GM18526 (cell line): Measurements from ENCODE around the gene CALD1.

ENCODE experiments used
- POLR2A ChIP-seq: IDR thresholded peaks from 3 replicates; pipeline ENCODE4 v1.6.1; 2011; ENCODE audit not compliant: insufficient read length; ENCODE audit errors: extremely low read depth

CALD1 gene

DNA sequence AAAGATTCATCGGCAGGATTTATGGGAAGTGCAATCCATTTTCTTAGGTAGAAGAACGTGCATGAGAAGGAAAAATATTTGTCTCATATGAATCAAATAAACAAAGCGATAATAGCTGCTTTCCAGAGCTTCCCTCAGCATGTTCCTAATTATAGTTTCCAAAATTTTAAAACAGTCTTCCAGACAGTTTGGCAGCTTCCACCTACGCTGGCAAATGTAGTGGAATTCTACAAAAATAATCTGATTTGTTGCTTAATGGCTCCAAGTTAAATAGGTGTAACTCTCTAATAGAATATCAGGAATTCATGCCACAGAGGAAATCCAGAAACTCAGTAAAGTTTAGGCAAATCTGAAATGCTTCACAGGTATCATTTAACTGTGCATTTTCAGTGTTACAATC lies 183.6 kb downstream of the CALD1 start:
- no peak for TF ChIP-seq POLR2A

DNA sequence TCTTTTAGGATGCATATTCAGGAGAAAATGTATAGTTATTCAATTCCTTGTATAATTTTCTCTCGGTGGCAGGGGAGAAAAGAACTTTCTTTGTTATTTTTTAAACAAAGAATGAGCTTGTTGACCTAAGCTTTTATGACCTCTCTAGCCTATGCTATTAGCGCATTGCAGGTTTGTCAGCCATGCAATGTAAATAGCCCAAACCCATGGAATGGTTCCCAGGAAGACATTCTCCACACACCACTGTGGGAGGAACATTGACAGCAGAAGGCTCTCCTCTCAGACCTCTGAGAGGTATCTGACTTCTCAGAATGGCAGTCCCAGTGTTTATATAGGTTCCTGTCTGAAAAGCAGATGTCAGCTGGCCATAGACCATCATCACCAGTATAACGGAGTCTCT lies 187.3 kb downstream of the CALD1 start:
- TF ChIP-seq POLR2A, result no peak

DNA sequence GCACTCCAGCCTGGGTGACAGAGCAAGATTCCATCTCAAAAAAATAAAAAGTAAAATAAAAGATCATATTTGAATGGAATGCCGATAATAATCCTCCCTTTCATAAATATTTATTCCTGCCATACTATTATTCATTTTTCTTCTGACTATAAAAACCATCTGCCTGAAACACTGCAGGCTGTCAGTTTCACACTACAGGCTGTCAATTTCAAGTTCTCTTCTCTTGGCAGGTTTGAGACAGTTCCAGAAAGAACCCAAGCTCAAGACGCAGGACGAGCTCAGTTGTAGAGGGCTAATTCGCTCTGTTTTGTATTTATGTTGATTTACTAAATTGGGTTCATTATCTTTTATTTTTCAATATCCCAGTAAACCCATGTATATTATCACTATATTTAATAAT lies 188.7 kb downstream of the CALD1 start:
- no peak for TF ChIP-seq POLR2A

DNA sequence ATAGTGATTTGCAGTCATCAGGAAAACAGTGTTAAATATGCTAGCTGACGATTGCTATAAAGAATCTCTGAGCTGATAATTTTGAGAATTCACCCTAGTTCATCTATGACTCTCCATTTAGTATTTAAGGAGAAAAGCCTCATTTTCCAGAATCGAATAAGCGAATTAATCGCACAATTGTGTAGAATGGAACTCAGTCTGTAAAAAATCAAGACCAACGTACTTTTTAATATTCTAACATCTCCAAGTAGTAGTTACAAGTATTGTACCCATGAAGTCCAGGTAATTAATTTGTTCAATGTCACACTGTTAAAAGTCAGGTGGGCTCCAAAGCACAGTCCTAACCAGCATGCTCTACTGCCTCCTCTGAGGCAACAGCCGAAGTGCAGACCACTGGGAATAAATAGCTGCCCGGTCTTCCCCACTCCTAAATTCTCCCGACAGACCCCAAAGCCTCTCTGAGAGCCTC lies 206.5 kb downstream of the CALD1 start:
- no peak for TF ChIP-seq POLR2A

DNA sequence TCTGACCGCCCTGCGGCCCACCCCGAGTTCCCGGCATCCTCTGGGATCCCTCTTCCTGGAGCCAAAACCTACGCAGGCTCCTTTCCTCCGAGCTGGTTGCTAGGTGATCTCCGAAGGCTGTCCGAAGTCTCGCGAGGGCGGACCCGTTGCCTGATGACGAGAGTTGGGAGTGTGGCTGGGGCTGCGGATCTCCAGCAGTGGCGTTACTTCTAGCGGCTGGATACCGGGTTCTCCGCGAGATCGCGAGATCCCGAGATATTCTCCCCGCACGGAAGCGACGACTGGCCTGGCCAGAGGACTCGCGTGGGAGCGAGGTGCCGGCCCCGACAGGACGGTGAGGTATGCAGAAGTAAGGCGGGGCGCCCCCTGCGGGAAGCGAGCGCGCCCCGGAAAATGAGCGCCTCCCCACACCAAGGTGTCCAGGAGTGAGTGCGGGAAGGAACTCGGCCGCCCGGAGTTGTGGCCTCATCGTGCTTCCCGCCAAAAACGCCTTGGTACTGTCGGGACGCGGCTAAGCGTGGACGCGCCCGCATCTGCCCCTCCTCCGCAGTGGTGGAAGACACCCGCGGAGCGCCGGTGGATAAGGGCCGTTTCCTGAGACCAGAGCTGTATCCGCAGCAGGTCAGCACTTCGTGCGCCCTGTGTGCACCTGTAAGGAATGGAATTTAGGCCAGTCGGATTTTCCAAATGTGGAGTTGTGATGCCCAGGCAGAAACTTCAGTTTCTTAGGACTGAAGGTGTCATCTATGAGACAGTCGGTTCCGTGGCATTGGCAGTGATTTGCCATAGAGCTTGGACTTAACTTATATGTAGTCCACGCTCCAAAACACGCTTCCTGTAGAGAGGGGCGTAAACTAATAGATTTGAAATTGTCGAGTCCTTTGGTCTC lies 207.2 kb downstream of the CALD1 start, which contains the start of gene AGBL3:
AGBL3 (plus strand) TSS at position 146 of the 889 bp plus-strand sequence. CDS start 1,426 bp downstream, outside the sequence.
- TF ChIP-seq POLR2A, result peak; percentile 59

DNA sequence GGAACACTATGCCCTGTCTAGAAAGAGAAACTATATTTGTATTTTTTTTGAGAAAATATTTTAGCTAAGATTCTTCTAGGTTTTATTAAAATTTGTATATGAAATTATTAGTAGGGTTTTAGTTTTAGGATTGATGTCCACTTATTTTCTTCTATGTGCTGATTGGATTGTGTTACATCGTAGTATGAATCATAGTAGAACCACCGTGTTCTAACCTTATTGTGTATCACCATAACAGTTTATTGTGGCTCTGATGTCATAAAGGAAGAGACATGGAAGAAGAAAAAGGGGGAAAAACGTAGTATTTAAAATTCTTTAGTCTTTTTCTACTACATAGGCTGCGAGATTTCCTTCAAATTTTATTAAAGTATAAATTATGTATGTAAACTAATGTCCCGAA lies 208.7 kb downstream of the CALD1 start:
- TF ChIP-seq POLR2A, result no peak

DNA sequence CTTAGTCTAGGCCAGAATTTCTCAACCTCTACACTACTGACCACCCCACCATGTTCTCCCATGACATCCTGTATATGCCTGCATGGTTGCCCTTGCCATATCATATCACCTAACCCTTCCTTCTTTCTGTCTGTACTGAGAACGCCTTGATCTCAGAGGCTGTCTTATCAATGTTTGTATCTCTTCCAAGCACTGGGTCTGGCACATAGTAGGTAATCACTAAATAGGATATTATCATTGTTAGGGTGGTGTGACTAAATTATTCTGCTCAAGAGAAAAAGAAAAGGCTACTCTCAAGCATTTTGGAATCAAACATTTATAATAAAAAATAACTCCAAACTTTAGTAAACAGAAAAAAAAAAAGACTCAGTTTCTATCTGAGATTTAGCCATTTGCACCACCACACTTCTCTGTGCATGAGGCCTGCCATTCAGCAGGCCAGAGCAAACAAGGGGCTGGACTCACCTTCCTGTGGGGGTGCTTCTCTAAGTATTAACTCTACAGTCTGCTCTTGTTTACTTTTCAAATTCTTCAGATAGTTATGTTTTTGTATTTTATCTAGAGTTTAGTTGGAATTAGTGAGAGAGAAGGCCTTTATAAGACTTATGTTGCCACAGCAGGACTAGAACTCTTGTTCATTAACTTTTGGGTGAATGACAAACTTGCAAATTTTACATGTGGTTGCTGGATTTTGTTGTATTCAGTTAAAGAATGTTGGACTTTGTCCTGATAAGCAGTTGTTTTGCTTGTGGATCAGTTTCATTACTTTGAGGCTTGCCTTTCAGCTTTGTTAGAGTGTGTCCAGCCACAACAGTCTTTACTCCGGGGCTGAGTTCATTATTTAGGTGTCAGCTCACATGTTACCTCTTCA lies 212.3 kb downstream of the CALD1 start:
- TF ChIP-seq POLR2A, result no peak

DNA sequence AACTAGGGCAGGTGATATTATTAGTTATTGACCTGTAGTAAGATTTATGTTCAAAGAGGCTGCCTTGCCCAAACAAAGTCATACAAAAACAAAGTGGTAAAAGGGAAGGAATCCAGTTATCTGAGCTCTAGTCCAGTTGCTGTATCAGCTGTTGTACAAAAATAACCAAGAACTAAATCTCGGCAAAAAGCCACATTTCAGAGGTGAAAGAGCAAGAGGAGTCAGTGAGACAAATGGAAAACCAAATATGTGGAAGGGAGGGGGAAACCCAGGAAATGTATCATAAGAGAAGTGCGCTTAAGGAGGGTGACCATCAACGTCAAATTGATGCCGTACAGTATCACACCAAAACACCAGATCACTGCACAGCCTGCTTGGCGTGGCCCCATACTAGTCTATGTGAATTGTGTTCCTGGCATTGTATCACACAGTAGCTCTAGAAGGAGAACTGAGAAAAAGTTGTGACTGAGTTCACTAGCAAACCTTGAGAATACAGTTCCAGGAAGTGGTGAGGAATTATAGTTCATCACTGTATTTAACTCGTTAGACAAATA lies 213.3 kb downstream of the CALD1 start:
- peak; percentile 22 for TF ChIP-seq POLR2A

DNA sequence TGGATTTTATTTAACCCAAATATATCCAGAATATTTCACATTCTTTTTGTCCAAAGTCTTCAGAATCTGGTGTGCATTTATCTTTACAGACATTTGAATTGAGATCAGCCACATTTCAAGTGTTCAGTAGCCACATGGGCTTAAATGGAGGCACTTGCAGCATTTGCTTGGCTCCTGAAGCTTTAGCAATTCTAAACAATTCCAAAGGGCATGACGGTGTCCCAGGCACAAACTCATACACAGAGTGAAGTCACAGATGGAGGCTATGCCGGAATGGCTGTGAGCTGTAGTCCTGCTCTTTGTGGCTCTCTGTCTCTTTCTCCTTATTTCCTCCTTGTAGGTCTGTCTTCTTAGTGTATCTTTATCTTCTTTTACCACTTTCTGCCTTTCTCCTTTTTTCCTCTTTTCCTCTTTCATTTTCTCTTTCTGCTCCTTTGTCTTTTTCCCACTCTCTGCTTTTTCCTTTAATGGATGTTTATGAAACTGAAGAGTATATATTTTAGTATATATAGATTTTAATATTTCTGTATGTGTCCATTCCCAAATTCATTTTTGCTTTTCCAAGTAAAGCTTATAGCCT lies 214.5 kb downstream of the CALD1 start:
- TF ChIP-seq POLR2A, result no peak

DNA sequence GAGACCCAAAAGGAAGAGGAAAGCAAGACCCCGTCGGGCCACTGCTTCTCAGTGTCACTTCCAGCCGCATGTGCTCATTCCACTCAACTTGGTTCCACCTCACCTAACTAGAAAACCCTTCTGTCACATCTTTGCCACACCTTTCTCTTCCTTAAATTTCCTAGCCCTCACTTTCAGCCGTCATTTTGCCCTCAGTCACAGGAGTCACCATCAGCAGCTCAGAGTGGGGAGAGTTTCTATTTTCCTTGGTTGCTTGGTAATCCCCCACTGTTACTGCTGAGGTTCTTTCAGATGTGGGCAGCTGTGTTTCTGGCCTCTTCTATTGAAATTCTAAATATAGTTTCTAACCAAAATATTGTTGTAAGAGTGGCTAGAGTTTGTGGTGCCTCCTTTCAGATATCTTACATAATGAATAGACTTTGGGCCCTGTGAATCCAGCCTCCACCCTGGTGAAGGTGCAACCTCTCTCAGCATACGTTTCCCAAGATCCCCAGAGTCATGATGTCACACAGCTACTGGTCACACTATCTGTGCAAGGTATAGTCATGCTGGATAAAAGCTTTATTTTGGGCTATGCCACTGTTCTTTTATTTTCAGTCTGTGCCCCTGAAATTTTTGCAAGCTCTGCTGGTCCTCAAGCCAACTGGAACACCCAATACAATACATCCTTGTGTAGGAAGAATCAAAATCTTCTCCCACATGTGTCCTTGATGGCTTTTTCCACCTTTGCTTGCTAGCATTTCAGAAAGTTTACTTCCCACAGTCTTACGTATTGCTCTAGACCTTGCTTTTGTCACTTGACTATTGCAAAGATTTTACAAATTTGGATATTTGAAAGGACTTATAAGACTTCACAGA lies 216.0 kb downstream of the CALD1 start:
- TF ChIP-seq POLR2A, result no peak

DNA sequence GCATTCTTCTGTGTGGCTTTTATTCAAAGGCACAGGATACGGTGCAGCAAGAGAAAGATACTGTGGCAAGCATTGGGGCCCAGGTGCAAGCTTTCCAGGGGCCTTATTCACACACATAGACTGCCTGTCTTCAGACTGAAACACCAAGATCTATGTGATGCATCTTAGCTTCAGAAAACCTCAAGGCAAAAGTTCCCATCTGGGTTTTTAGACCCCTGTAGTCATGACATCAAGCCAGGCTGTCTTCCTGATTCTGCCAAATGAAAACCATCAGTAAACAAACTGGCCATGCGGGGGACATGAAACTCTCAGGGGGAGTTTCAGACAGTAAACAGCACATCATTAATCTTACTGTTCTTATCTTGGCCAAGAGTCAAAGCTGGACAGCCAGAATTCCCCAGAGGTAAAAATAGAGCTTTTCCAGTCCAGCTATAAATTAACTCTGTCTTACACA lies 216.7 kb downstream of the CALD1 start:
- no peak for TF ChIP-seq POLR2A

DNA sequence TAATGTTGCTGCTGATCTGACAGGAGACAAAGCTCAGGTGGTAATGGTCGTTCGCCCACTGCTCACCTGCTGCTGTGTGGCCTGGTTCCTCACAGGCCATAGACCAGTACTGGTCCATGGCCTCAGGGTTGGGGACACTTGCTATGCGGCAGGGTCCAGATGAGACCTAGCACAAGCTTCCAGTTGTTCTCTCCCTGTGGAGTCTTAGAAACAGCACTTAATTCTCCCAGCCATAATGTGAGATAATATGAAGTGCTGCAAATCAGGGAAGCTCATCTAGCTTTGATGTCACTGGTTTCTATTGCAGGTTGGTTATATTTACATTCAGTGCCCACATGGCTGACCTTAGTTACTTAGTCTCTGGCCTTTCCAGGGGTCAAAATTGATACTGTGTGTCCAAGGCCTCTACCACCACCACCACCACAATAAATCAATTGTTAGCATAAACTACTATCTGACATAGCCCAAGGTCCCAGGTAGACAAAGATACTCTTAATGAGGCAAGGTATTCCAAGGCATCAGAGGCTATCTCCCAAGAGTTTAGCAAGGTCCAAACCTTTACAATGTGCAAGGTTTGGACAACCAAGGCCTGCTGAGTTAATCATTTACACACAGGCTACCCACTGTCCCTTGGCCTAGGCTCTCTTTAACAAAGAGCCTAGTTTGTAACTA lies 217.9 kb downstream of the CALD1 start:
- no peak for TF ChIP-seq POLR2A

DNA sequence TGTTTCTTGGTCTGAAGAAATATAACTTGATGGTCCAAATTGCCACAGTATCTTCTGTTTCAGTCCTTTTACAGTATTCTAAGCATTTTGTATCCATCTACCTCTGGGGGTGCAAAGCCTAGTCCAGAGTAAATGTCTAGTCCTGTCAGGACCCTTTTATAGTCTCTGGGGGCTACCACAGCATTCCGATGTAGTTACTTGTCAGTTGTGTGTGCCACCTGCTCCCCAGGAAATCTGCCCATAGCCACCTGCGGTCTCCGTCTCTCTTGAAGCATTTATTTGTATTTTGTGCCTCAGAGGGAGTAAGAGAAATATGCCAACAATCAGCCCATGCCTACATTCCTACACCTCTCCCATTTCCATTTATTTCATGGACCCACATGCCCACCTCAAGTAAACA lies 219.7 kb downstream of the CALD1 start:
- TF ChIP-seq POLR2A, result no peak
